ENCODE results near the gene PPRC1.

The PPRC1 gene

GRCh38 chr10:102154466-102155116, 21.8 kb downstream of the PPRC1 start:
- Histone ChIP-seq H2AFZ (ENCODE audit: low read length) (no peak overlapping the region), H3K4me3 (ENCODE audit: low read length) (no peak overlapping the region), H3K9me3 (replicated peaks; ENCODE audit: insufficient read depth, low read length) (no peaks in the 10 kb centered on the region), H3K4me1 (ENCODE audit: low read length) (peaks cover 12% of the 10 kb centered on the region), H3K27ac (ENCODE audit: low read length) (no peak overlapping the region), H3F3A (ENCODE audit: insufficient read depth, low read length) (peaks cover 30% of the 10 kb centered on the region), H3K36me3 (replicated peaks; ENCODE audit: insufficient read depth, low read length) (peaks cover 32% of the 10 kb centered on the region), H4K20me1 (ENCODE audit: insufficient read depth, low read length) (peaks cover 22% of the 10 kb centered on the region; the same call in 1 of the 2 replicates), H3K27me3 (replicated peaks; ENCODE audit: insufficient read depth, low read length) (no peaks in the 10 kb centered on the region), H3K4me2 (ENCODE audit: low read depth, low read length) (peak overlapping the region; percentile 14; the same call in 1 of the 2 replicates), H3K79me2 (ENCODE audit: low read length) (peaks cover 71% of the 10 kb centered on the region), H3K9ac (ENCODE audit: low read length) (no peak overlapping the region), H3K9me2 (replicated peaks; ENCODE audit: insufficient read depth, low read length) (no peaks in the 10 kb centered on the region)
- TF ChIP-seq CTCF (IDR thresholded peaks at IDR 0.05; ENCODE audit: low read length) (no peak), EZH2 (optimal IDR thresholded peaks at IDR 0.05; ENCODE audit: low read depth, low read length) (no peak), EZH2phosphoT487 (IDR thresholded peaks at IDR 0.05; ENCODE audit: low read length) (no peak)
- DNase-seq = no peak

DNA sequence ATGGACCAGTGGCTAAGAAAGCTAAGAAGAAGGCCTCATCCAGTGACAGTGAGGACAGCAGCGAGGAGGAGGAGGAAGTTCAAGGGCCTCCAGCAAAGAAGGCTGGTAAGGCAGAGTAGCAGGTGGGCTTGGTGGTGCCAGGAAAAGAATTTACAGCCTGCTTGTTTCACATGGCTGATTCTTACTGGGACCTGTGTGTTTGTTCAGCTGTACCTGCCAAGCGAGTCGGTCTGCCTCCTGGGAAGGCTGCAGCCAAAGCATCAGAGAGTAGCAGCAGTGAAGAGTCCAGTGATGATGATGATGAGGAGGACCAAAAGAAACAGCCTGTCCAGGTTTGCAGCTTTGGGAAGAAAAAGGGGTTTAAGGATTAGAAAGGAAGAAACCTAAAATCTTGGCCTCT, 24.4 kb downstream of the PPRC1 start:
- Histone ChIP-seq H3K4me3 (ENCODE audit: low read length) (no peak overlapping the region), H3K79me2 (ENCODE audit: low read length) (peaks cover 74% of the 10 kb centered on the region), H4K20me1 (ENCODE audit: insufficient read depth, low read length) (peaks cover 27% of the 10 kb centered on the region; the same call in 1 of the 2 replicates), H2AFZ (ENCODE audit: low read length) (no peak overlapping the region), H3K4me1 (ENCODE audit: low read length) (no peaks in the 10 kb centered on the region), H3K36me3 (replicated peaks; ENCODE audit: insufficient read depth, low read length) (peaks cover 44% of the 10 kb centered on the region), H3K9me2 (replicated peaks; ENCODE audit: insufficient read depth, low read length) (no peaks in the 10 kb centered on the region), H3K27ac (ENCODE audit: low read length) (no peak overlapping the region), H3K9ac (ENCODE audit: low read length) (no peak overlapping the region), H3F3A (ENCODE audit: insufficient read depth, low read length) (peaks cover 19% of the 10 kb centered on the region), H3K4me2 (ENCODE audit: low read depth, low read length) (no peak overlapping the region), H3K27me3 (replicated peaks; ENCODE audit: insufficient read depth, low read length) (no peaks in the 10 kb centered on the region), H3K9me3 (replicated peaks; ENCODE audit: insufficient read depth, low read length) (no peaks in the 10 kb centered on the region)
- no peak for DNase-seq
- TF ChIP-seq EZH2phosphoT487 (IDR thresholded peaks at IDR 0.05; ENCODE audit: low read length) (no peak), EZH2 (optimal IDR thresholded peaks at IDR 0.05; ENCODE audit: low read depth, low read length) (no peak), CTCF (IDR thresholded peaks at IDR 0.05; ENCODE audit: low read length) (no peak)

GRCh38 chr10:102159051-102159597, 26.3 kb downstream of the PPRC1 start:
- Histone ChIP-seq H3K27me3 (replicated peaks; ENCODE audit: insufficient read depth, low read length) (no peaks in the 10 kb centered on the region), H3K79me2 (ENCODE audit: low read length) (peaks cover 55% of the 10 kb centered on the region), H3K27ac (ENCODE audit: low read length) (no peak overlapping the region), H3K4me2 (ENCODE audit: low read depth, low read length) (no peak overlapping the region), H3K9me3 (replicated peaks; ENCODE audit: insufficient read depth, low read length) (no peaks in the 10 kb centered on the region), H3K4me1 (ENCODE audit: low read length) (no peaks in the 10 kb centered on the region), H3K4me3 (ENCODE audit: low read length) (no peak overlapping the region), H3K9me2 (replicated peaks; ENCODE audit: insufficient read depth, low read length) (no peaks in the 10 kb centered on the region), H3K36me3 (replicated peaks; ENCODE audit: insufficient read depth, low read length) (peaks cover 55% of the 10 kb centered on the region), H3K9ac (ENCODE audit: low read length) (no peak overlapping the region), H3F3A (ENCODE audit: insufficient read depth, low read length) (peaks cover 18% of the 10 kb centered on the region), H2AFZ (ENCODE audit: low read length) (no peak overlapping the region), H4K20me1 (ENCODE audit: insufficient read depth, low read length) (peaks cover 27% of the 10 kb centered on the region; the same call in 1 of the 2 replicates)
- no peak for DNase-seq
- TF ChIP-seq EZH2 (optimal IDR thresholded peaks at IDR 0.05; ENCODE audit: low read depth, low read length) = no peak
- no peak for TF ChIP-seq EZH2phosphoT487 (IDR thresholded peaks at IDR 0.05; ENCODE audit: low read length)
- TF ChIP-seq CTCF (IDR thresholded peaks at IDR 0.05; ENCODE audit: low read length) = no peak

Data from MM.1S (cell line).